ENCODE data around the gene SPART. TPM values are rescaled to one million over a fixed set of nuclear protein-coding genes. Genes with fewer than 3 reads are reported as not detected.
"Not testable (repeated sequence)": the region's sequence is repeated elsewhere in the genome, so short reads cannot be mapped to it uniquely, and the experiment has no call there.

Gene SPART
- total RNA-seq, 2 experiments from 2014 or later, result 20.9 to 24.9 TPM

DNA sequence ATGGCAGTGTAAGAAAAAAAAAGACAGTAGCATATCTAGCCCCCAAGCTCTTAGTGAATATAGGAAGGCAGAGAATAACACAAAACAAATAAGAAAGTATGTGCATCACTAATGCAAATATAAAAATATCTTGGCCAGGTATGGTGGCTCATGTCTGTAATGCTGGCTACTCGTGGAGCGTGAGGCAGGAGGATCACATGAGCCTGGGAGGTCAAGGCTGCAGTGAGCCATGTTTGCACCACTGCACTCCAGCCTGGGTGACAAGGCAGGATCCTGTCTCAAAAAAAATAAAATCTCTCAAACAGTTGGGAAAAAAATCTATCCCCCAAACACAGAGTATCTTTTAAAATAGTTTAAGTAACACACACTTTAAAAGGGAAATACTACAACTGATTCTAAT, 17.4 kb downstream of the SPART start:
- H3K4me3 Mint-ChIP-seq, result no peak overlapping the region
- peaks cover 40% of the 10 kb centered on the region for H3K36me3 Mint-ChIP-seq (ENCODE audit: low read depth)
- no peaks in the 10 kb centered on the region for H3K27me3 Mint-ChIP-seq
- H3K27ac Mint-ChIP-seq, result no peak overlapping the region
- no peak for DNase-seq
- no peaks in the 10 kb centered on the region for H3K9me3 Mint-ChIP-seq
- H3K4me1 Mint-ChIP-seq, result peaks cover 10% of the 10 kb centered on the region
- ChIA-PET CTCF (no interaction called here), POLR2A (no interaction called here)

DNA sequence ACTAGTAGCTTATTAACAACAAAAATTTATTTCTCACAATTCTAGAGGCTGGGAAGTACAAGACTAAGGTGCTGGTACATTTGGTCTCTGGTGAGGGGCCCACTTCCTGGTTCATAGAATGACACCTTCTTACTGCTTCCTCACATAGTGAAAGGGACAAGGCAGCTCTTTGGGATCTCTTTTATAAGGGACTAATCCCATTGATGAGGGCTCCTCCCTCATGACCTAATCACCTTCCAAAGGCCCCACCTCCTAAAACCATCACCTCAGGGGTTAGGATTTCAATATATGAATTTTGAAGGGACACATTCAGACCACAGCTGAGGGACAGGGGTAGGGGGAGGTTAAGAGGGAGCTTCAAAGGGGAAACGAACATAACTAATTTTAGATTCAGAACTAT, 20.3 kb downstream of the SPART start:
- POLR2A ChIA-PET, result interaction anchor here (0.7 kb wide), 1 partner anchor 11 kb away, joined by 5 read pairs; no protein-coding TSS in a partner anchor
- no peak for DNase-seq
- Mint-ChIP-seq H3K36me3 (ENCODE audit: low read depth) (peaks cover 35% of the 10 kb centered on the region), H3K9me3 (no peaks in the 10 kb centered on the region), H3K27me3 (no peaks in the 10 kb centered on the region), H3K27ac (no peak overlapping the region), H3K4me3 (no peak overlapping the region), H3K4me1 (peaks cover 5% of the 10 kb centered on the region)
- CTCF ChIA-PET, result interaction anchor here (0.7 kb wide), 1 partner anchor 17 kb away, joined by 3 read pairs; no protein-coding TSS in a partner anchor

DNA sequence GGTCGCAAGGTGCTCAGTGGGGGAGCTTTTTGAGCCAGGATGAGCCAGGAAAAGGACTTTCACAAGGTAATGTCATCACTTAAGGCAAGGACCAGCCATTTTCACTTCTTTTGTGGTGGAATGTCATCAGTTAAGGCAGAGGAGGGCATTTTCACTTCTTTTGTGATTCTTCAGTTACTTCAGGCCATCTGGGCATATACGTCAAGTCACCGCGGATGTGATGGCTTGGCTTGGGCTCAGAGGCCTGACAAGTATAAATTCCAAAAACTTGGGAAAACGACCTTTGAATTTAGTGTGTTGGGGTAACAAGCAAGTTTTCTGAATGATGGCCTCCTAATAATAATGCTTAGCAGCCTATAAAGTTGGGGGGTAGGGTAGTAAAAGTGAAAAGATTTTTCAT, 21.3 kb downstream of the SPART start:
- CTCF ChIA-PET, H3K4me3 Mint-ChIP-seq, H3K4me1 Mint-ChIP-seq, H3K27ac Mint-ChIP-seq, H3K27me3 Mint-ChIP-seq, POLR2A ChIA-PET, DNase-seq, H3K9me3 Mint-ChIP-seq: not testable (repeated sequence)
- peaks cover 29% of the 10 kb centered on the region for H3K36me3 Mint-ChIP-seq (ENCODE audit: low read depth)

DNA sequence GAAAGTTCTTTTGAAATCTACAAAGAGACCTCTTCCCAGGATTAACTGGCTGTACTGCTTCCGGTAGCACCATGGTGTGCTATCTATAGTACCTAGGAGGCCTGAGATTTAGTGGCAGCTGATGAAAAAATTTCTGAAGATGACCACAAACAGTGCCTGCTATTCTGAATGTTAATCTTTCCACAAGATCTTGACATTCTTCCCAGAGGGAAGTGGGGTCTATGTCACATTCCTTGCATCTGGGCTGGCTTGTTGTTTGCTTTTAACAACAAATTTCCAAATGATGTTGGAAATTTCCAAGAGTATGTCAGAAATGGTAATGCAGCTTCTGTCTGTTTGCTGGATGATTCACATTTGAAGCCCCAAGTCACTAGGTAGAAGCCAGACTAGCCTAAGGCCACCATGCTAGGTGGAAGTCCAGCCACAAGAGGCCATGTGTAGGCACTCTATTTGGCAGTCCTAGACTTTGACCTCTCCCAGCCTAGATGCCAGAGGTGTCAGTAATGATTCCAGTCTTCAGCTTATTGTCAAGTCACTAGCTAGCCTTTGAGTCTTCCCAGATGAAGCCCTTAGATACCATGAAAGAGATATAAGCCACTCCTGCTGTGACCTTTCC, 22.1 kb downstream of the SPART start:
- POLR2A ChIA-PET, result no interaction called here
- H3K27ac Mint-ChIP-seq, result no peak overlapping the region

DNA sequence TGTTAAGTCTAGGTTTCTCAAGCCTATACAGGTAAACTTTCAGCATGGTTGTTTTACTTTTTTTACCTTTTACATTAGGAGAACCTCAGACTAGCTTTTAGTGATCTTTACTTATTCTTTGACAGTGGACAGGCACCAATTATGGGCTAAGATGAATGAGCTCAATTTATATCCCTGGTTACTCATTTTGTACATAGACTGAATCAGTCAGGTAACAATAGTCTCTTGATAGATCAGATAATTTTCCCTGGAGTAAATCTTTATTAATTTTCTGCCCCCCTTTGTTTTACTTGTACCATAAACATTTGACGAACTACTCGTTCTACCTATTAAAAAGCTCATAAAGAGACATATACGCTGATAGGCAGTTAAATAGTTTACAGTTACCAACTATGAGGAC, 22.8 kb downstream of the SPART start:
- Mint-ChIP-seq H3K4me1 (peaks cover 5% of the 10 kb centered on the region), H3K27me3 (no peaks in the 10 kb centered on the region), H3K9me3 (no peaks in the 10 kb centered on the region), H3K36me3 (ENCODE audit: low read depth) (peaks cover 20% of the 10 kb centered on the region), H3K4me3 (no peak overlapping the region), H3K27ac (no peak overlapping the region)
- no peak for DNase-seq
- ChIA-PET CTCF (no interaction called here), POLR2A (no interaction called here)

More for the DNA sequence above, 22.1 kb downstream of the SPART start:
- no peaks in the 10 kb centered on the region for H3K9me3 Mint-ChIP-seq
- no peak for DNase-seq
- CTCF ChIA-PET, result no interaction called here
- no peaks in the 10 kb centered on the region for H3K27me3 Mint-ChIP-seq
- H3K36me3 Mint-ChIP-seq (ENCODE audit: low read depth), result peaks cover 25% of the 10 kb centered on the region
- H3K4me1 Mint-ChIP-seq, result peaks cover 5% of the 10 kb centered on the region
- no peak overlapping the region for H3K4me3 Mint-ChIP-seq

DNA sequence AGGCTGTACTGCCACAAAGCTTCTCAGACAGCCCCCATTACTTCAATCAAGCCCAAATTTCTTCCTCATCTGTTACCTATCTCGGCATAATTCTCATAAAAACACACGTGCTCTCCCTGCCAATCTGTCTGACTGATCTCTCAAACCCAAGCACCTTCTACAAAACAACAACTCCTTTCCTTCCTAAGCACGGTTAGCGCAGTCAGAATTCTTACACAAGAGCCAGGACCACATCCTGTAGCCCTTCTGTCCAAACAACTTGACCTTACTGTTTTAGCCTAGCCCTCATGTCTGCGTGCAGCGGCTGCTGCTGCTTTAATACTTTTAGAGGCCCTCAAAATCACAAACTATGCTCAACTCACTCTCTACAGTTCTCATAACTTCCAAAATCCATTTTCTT, 26.4 kb downstream of the SPART start:
- H3K4me1 Mint-ChIP-seq; H3K27ac Mint-ChIP-seq; H3K27me3 Mint-ChIP-seq; POLR2A ChIA-PET; H3K36me3 Mint-ChIP-seq (ENCODE audit: low read depth); DNase-seq; CTCF ChIA-PET; H3K9me3 Mint-ChIP-seq; H3K4me3 Mint-ChIP-seq: not testable (repeated sequence)

DNA sequence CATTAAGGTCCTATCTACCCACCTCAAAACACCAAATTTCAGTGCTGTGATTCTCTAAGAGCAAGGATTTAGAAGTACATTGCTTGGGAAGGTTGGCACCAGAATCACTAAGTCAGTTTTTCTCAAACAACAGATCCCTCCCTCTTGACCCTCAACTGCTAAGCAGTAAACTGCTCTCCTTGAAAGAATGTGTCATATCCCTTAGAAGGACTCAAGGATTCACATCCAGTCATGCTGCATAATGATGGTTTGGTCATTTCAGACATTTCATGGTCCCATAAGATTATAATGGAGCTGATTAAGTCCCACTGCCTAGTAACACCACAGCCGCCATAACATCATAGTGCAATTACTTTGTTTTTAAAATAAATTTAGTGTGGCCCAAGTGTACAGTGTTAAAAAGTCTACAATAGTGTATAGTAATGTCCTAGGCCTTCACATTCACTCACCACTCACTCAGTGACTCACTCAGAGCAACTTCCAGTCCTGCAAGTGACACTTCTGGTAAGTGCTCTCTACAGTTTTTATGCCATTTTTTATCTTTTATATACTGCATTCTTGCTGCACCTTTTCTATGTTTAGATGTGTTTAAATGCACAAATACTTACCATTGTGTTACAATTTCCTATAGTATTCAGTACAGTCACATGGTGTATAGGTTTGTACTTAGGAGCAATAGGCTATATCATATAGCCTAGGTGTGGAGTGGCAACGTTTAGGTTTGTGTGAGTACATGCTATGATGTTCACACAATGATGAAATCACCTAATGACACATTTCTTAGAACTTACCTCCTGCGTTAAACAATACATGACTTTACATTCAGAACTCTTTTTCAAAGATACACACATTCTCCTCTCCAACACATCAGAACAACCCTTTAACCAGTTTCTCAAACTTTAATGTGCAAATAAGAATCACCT, 32.9 kb downstream of the SPART start:
- Mint-ChIP-seq H3K36me3 (ENCODE audit: low read depth) (peaks cover 15% of the 10 kb centered on the region), H3K27ac (no peak overlapping the region), H3K27me3 (no peaks in the 10 kb centered on the region), H3K4me1 (no peaks in the 10 kb centered on the region), H3K9me3 (no peaks in the 10 kb centered on the region), H3K4me3 (no peak overlapping the region)
- ChIA-PET CTCF (interaction anchor here (1.2 kb wide), 1 partner anchor 15 kb away, joined by 3 read pairs; the partner anchor contains the start of gene CCDC169), POLR2A (no interaction called here)
- DNase-seq, result no peak

DNA sequence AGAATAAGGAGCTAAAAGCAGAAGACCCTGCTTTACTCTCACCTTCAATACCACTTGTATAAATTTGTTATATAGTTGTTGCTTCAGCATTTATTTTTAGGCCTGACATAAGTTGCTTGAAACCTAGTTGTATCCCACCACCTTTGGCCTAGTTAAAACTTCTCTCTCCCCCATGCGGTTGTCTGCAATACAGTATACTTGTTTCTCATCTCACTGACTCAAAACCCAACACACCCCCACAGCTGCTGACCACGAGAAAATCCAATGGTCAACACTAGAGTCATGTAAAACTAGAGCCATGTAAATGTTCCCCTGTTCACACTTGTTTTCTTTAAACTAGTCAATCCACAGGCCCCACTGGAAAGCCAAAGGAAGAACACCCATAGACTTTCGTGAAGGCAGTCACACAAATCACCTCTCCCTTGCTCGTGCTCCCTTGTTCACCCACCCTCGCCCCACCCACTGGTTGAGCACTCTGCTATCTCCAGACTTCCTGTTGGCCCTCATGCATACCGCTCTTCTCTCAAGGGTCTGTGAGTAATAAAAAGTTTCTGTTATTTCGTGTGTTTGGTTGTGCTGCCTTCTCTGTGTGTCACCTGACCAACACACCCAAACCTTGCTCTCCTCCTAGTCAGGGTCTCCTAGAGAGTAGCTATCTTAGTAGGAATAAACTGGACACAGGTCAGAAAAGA, 35.6 kb downstream of the SPART start:
- ChIA-PET POLR2A (no interaction called here), CTCF (interaction anchor here (0.5 kb wide), 1 partner anchor 689 kb away, joined by 4 read pairs; no protein-coding TSS in a partner anchor)
- Mint-ChIP-seq H3K4me3 (no peak overlapping the region), H3K9me3 (no peaks in the 10 kb centered on the region), H3K4me1 (no peaks in the 10 kb centered on the region), H3K27ac (no peak overlapping the region), H3K27me3 (no peaks in the 10 kb centered on the region), H3K36me3 (ENCODE audit: low read depth) (peaks cover 18% of the 10 kb centered on the region)
- DNase-seq, result no peak

DNA sequence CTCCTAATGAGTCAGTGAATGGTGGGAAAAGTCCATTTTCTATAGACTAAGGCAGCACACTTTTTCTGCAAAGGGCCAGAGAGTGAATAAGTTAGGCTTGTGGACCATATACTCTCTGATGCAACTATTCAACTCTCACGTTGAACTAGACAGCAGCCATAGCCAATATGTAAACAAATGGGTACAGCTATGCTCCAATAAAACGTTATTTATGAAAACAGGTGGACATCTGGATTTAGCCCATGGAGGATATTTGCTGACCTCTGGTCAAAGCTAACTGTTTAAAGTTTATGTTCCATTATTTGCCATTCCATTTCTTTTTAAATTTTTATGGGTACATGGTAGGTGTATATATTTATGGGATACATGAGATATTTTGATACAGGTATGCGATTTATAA, 43.9 kb downstream of the SPART start:
- CTCF ChIA-PET, result no interaction called here
- POLR2A ChIA-PET, result no interaction called here
- DNase-seq, result no peak
- Mint-ChIP-seq H3K27me3 (peaks cover 17% of the 10 kb centered on the region), H3K9me3 (no peaks in the 10 kb centered on the region), H3K4me3 (no peak overlapping the region), H3K36me3 (ENCODE audit: low read depth) (peaks cover 13% of the 10 kb centered on the region), H3K4me1 (peaks cover 8% of the 10 kb centered on the region), H3K27ac (no peak overlapping the region)

DNA sequence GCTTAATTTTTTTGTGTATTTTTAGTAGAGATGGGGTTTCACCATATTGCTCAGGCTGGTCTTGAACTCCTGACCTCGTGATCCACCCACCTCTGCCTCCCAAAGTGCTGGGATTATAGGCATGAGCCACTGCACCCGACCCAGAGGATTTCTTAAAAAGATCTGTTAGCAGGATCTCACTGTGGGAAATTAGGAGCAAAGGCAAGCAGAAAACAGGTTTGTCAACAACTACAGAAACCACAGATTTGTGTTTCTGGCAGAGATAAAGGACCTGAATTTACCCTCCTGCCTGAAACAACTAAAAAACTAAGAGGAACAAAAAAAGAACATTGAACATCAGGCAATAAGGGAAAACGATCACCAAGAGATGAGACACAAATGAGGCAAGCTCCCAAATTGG, 46.7 kb downstream of the SPART start:
- H3K9me3 Mint-ChIP-seq; H3K27ac Mint-ChIP-seq; DNase-seq; POLR2A ChIA-PET; H3K36me3 Mint-ChIP-seq (ENCODE audit: low read depth); H3K4me3 Mint-ChIP-seq: not testable (repeated sequence)
- H3K4me1 Mint-ChIP-seq, result peaks cover 13% of the 10 kb centered on the region
- peaks cover 27% of the 10 kb centered on the region for H3K27me3 Mint-ChIP-seq
- CTCF ChIA-PET, result interaction anchor here (1.5 kb wide), 1 partner anchor 17 kb away, joined by 4 read pairs; no protein-coding TSS in a partner anchor

DNA sequence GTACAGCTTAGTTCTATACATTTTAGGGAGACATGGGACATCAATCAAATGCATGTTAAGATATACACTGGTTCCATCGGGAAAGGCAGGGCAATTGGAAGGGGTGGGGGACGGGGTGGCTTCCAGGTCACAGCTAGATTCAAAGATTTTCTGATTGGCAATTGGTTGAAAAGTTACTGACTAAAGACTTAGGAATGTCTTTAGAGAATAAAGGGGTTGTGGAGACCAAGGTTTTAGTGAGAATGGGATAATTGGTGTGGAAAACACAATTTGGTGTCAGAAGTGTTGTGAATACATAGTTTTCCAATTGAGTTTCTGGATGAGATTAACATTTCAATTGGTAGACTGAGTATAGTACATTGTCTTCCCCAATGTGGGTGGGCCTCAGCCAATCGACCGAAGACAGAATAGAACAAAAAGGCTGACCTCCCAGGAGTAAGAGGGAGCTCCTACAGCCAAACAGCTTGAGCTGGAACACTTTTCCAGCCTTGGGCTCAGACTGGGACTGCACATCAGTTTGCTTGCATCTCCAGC, 47.6 kb downstream of the SPART start:
- Mint-ChIP-seq H3K4me3 (peak overlapping the region; percentile 73), H3K27ac (no peak overlapping the region), H3K36me3 (ENCODE audit: low read depth) (peaks cover 9% of the 10 kb centered on the region), H3K4me1 (peaks cover 13% of the 10 kb centered on the region), H3K27me3 (peaks cover 27% of the 10 kb centered on the region), H3K9me3 (no peaks in the 10 kb centered on the region)
- POLR2A ChIA-PET, result no interaction called here
- CTCF ChIA-PET, result interaction anchor here (1.0 to 1.5 kb wide), 3 partner anchors 9 to 16 kb away, joined by 3 to 4 read pairs (median 4); no protein-coding TSS in a partner anchor
- DNase-seq, result no peak

DNA sequence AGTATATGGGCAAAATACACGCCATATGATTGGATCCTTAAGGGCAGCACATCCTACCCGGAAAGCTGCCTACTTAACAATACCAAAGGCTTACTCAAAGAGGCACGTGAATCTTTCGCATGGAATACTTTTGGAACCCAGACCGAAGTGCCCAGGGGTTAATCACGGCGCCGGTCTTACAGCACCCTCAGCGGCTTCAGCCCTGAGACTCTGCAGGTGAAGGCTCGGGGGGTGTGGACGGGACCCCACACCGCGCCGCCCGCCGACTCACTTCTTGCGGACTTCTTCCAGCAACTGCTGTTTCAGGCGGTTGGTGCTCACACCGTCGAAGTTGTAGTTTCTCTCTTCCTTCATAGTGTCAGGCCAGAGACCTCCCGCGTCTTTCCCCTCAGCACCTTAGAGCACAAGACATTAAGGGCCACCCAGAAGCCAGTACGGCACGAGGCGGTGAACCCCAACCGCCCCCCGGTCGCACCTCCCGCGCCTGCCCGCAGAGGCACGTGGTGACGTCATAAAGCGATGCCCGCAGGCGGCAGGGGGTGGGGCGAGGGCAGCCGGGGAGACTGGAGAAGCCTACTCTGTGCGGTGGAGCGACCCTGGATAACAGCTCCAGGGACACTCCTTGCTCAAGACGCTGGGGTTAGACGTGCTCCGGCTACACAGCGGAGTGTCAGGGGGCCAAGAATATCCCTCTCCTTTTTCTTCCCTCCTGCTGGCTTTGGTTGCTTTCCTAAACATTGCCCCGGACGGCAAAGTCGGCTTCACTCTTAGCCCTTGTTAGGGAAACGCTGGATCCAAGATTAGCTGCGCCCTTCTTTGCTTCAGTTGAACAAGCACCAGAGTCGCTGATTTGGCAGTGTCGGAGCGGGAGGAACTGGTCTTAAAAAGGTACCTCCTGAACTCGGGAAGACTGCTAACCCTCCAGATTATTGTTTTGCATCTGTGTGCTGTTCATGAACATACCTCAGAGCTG, 48.5 kb downstream of the SPART start, which contains the start of gene CCDC169:
Gene CCDC169 (minus strand): TSS at position 449 of the 973 bp plus-strand sequence. CDS start 95 bp downstream, at position 354.
- H3K27ac Mint-ChIP-seq, result peak within 1 kb of the TSS; percentile 21
- H3K4me3 Mint-ChIP-seq, result peak within 1 kb of the TSS; percentile 73
- POLR2A ChIA-PET, result no interaction called here
- H3K9me3 Mint-ChIP-seq, result no peaks in the 10 kb centered on the region
- H3K36me3 Mint-ChIP-seq (ENCODE audit: low read depth), result peaks cover 6% of the 10 kb centered on the region
- peaks cover 36% of the 10 kb centered on the region for H3K27me3 Mint-ChIP-seq
- H3K4me1 Mint-ChIP-seq, result peaks cover 13% of the 10 kb centered on the region
- peak; percentile 71 for DNase-seq
- CTCF ChIA-PET, result interaction anchor here (1.0 to 1.5 kb wide), 3 partner anchors 10 to 15 kb away, joined by 3 to 4 read pairs (median 4); no protein-coding TSS in a partner anchor

All from activated CD4-positive, alpha-beta T cell treated with anti-CD3 and anti-CD28 coated beads, Interleukin-2, amount 10 ng/mL, durations not matched to agents 7 days and 5 days (primary cell).